ENCODE data around the gene CCNJL. TPM values are rescaled to one million over a fixed set of nuclear protein-coding genes. Genes with fewer than 3 reads are reported as not detected.

The CCNJL gene
- total RNA-seq, 1 donor from 2014 or later = 16.6 TPM

- peaks cover 4% of the 10 kb centered on the region for H3K4me1 ChIP-seq
- H3K27me3 ChIP-seq = no peaks in the 10 kb centered on the region
- H3K9me3 ChIP-seq = no peaks in the 10 kb centered on the region
- DNase-seq (no peak), ATAC-seq (peak; percentile 83)
- H3K27ac ChIP-seq = no peak overlapping the region
- no peak overlapping the region for H3K4me3 ChIP-seq
- intact Hi-C loops (cut with DNase I) = no loop called here
- no peak for TF ChIP-seq CTCF (IDR thresholded peaks at IDR 0.05)
- no peaks in the 10 kb centered on the region for H3K36me3 ChIP-seq
Measured at GRCh38 chr5:160318409-160318808, 6.0 kb upstream of the CCNJL start.

- no peaks in the 10 kb centered on the region for H3K36me3 ChIP-seq
- ATAC-seq = no peak
- H3K27ac ChIP-seq = no peak overlapping the region
- no peaks in the 10 kb centered on the region for H3K9me3 ChIP-seq
- no peak for DNase-seq
- H3K4me1 ChIP-seq = peaks cover 12% of the 10 kb centered on the region
- H3K4me3 ChIP-seq = no peak overlapping the region
- no peak for TF ChIP-seq CTCF (IDR thresholded peaks at IDR 0.05)
- no peaks in the 10 kb centered on the region for H3K27me3 ChIP-seq
- intact Hi-C loops (cut with DNase I) = no loop called here
Measured at GRCh38 chr5:160317434-160317833, 5.1 kb upstream of the CCNJL start.

DNA sequence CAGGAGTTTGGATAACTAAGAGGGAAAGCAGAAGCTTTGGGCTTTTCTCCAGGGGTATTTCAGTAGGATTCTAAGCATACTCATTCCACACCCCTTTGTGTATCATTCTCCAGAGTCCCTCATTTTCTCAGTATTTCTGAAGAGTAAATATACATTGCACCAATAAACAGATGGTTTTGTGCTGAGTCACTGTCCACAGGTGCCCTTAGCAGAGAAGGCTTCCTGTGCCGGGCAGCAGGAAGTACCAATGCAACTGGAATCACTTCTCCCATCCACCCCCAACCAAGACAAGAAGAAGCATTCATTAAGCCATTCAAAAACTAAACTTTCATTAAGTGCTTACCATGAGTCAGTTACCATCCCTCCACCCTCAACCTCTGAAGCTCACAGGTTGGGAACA lies 3.6 kb upstream of the CCNJL start:
- peaks cover 16% of the 10 kb centered on the region for H3K4me1 ChIP-seq
- TF ChIP-seq CTCF (IDR thresholded peaks at IDR 0.05) = no peak
- no peak overlapping the region for H3K4me3 ChIP-seq
- H3K9me3 ChIP-seq = no peaks in the 10 kb centered on the region
- ATAC-seq (peak; percentile 52), DNase-seq (no peak)
- no peaks in the 10 kb centered on the region for H3K36me3 ChIP-seq
- H3K27me3 ChIP-seq = no peaks in the 10 kb centered on the region
- H3K27ac ChIP-seq = no peak overlapping the region
- intact Hi-C loops (cut with DNase I) = no loop called here

- intact Hi-C loops (cut with DNase I) = no loop called here
- Histone ChIP-seq H3K36me3 (no peaks in the 10 kb centered on the region), H3K27me3 (no peaks in the 10 kb centered on the region), H3K27ac (peak overlapping the region; percentile 81), H3K4me1 (peaks cover 16% of the 10 kb centered on the region), H3K4me3 (peak overlapping the region; percentile 60), H3K9me3 (no peaks in the 10 kb centered on the region)
- no peak for TF ChIP-seq CTCF (IDR thresholded peaks at IDR 0.05)
- ATAC-seq = no peak
- no peak for DNase-seq
Measured at GRCh38 chr5:160312960-160313727, 780 bp upstream of the CCNJL start.

DNA sequence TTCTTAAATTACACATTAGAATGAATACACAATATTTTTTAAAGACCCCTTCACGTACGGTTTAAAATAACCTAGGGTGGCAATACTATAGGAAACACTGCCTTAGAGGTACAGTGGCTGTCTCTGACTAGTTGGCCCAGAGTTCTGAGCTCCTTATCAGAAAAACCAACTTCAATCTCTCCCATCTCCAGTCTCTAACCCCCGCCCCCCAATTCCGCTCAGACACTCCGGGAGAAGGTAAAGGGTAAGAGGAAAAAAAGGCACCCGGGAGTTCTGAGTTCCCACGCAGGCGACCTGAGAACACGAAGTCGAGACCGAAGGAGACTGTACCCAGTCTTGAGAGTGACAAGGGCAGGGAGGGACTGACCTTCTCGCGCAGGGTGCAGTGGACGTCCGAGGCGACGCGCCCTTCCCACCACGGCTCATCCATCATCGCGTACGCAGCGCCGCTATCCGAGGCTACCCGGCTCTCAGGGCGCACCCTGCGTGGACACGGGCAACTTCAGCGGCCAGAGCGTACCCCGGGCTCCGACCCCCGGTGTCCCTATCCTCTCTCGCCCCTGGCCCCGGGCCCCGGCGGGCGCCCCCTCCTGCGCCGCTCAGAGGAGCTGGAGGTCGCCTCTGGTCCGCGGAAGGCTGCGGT lies 752 bp downstream of the CCNJL start:
- Histone ChIP-seq H3K4me3 (peak overlapping the region; percentile 60), H3K27ac (peak overlapping the region; percentile 81), H3K27me3 (no peaks in the 10 kb centered on the region), H3K9me3 (no peaks in the 10 kb centered on the region), H3K36me3 (no peaks in the 10 kb centered on the region), H3K4me1 (peaks cover 16% of the 10 kb centered on the region)
- ATAC-seq (peak; percentile 78), DNase-seq (peak; percentile 82)
- intact Hi-C loops (cut with DNase I) = no loop called here
- TF ChIP-seq CTCF (IDR thresholded peaks at IDR 0.05) = no peak
